Astrocyte (in vitro differentiated cells and primary cell): Measurements from ENCODE around the gene CSPG4.

Experiments used
- CTCF ChIP-seq: IDR thresholded peaks from 2 replicates; pipeline ENCODE4 v1.5.1; 2011; ENCODE audit warnings: low read depth, mild to moderate bottlenecking, inconsistent platforms, low read length, moderate library complexity; ENCODE audit not compliant: insufficient read depth
- EZH2 ChIP-seq: IDR thresholded peaks from 2 replicates; pipeline ENCODE4 v1.6.1; 2012; ENCODE audit warnings: mild to moderate bottlenecking, low read length, inconsistent platforms; ENCODE audit not compliant: insufficient read depth

- TF ChIP-seq CTCF = no peak
- TF ChIP-seq EZH2 = no peak
These were observed 39.0 kb downstream of the CSPG4 start for GRCh38 chr15:75673426-75674235.
